GM04503 (cell line): ENCODE data around the gene BCHE.

Experiments
- DNase-seq: peaks from one replicate; pipeline ENCODE4 v3.0.0-alpha.2; 2012; ENCODE audit warnings: low read depth

The BCHE gene

DNA sequence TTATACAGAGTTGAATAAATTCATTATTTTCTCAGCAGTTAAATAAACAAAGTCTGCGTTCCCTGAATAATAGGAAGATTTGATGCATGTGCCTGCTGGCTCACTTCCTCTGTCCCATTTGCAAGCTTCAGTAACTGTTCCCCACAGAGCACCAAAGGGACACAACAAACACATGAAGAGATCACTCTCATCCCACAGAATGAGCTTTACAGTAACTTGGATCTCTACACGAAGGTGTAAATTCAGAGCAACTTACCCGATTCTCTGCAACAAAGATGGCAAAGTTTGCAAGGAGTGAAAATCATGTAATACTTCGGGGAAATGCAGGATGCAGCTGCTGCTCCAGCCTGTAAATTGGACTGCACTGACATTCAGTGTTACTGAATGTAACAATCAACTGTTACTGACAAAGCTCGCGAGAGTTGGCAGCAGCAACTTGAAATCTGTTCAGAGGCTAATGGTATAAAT, at the start of gene BCHE:
TSS of gene BCHE (minus strand) at position 366 of the 468 bp plus-strand sequence. CDS start 6,390 bp downstream, outside the sequence.
- no peak for DNase-seq

DNA sequence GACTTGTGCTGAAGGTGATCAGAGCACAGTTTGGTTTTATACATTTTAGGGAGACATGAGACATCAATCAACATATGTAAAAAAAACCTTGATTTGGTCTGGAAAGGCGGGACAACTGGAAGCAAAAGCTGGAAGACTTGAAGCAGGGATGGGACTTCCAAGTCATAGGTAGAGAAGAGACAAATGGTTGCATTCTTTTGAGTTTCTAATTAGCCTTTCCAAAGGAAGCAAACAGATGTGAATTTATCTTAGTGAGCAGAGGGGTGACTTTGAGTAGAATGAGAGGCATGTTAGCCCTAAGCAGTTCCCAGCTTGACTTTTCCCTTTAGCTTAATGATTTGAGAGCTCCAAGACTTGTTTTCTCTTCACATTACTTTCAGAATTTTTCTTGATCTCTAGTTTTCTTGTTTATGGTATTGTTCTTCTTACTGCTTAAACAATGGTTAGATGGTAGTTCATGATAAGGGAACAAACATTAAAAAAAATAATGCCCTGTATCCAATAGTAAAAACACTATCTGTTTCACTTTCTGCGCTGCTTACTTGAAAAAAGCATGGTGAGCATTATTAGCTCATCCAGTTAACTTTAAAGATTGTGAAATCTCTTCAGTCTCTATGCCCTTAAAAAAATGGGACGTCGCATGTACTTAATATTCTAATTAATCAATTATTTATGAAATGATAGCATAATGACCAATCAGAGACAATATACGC, 48.5 kb upstream of the BCHE start:
- DNase-seq = no peak

DNA sequence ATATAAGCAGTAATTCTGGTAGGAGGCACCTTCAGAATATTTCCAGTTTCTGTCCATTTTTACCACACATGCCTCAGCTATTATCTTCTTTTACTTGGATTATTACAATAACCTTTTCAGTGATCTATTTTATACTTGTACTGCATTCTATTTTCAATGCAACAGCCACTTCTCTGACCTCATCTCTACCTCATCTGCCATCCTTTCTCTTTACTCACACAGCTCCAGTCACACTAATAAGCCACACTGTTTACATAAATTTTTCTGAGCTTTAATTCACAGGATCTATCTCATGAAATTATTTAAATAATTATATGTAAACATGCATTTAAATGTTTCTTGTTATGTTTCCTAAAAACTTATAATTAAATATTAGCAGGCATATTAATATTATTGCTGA, 47.3 kb upstream of the BCHE start:
- no peak for DNase-seq

DNA sequence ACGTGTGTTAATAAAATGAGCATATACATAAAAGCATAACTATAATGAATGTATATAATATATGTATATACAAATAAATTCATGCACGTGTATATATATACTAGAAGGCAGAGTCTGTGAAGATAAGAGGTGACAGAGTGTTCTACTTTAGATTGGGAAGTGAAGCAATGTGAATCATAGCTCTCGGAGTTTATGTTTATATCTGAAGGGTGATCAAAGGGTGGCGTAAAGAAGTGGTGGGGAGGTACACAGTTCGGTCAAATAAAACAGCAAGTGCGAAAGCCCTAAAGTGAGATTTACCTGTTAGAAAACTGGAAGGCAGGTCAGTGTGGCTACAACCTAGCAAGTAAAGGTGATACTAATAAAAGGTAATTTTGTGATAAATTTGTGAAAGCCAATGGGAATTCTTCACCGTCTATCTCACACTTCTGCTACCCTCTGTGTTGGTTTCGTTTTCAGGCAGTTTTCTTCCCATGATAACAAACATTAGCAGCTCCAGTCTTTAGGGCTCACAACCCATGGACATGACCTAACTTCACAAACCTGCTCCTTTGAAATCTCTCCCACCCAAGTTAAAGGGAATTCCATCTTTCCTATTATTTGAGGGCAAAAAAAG, 46.7 kb upstream of the BCHE start:
- no peak for DNase-seq

DNA sequence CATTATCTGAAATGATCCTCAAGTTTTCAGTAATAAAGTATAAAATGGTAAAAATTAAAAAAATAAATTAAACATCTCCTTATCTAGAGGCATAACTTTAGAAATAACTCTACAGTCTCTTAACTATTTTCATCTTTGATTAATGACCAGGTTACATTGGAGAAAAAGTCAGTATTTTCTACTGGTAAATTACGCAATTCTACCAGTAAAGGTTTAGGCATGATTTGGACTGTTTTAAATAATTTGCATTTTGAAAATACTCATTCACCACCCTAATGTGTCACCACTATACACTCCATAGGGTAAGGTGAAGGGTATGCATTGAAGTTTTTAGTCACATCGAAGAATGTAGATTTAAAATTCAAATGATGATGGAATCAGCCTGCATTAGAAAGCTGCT, 45.9 kb upstream of the BCHE start:
- no peak for DNase-seq

DNA sequence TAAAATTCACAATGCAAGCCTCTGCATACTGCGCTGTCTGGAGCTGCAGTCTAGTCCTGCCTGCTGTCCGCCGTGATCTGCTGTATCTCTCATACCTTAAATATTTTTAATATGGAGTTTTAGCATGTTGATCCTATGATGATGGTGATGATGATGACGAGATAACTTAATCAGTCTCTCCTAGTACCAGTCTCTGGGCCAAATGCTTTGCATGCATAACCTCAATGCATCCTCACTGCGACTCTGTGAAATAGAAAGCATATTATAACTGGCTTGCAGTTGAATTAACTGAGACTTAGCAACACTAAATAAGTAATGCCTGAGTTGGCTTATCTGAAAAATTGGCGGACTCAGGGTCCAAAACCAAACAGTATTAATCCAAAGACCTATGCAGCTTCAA, 38.4 kb upstream of the BCHE start:
- no peak for DNase-seq

DNA sequence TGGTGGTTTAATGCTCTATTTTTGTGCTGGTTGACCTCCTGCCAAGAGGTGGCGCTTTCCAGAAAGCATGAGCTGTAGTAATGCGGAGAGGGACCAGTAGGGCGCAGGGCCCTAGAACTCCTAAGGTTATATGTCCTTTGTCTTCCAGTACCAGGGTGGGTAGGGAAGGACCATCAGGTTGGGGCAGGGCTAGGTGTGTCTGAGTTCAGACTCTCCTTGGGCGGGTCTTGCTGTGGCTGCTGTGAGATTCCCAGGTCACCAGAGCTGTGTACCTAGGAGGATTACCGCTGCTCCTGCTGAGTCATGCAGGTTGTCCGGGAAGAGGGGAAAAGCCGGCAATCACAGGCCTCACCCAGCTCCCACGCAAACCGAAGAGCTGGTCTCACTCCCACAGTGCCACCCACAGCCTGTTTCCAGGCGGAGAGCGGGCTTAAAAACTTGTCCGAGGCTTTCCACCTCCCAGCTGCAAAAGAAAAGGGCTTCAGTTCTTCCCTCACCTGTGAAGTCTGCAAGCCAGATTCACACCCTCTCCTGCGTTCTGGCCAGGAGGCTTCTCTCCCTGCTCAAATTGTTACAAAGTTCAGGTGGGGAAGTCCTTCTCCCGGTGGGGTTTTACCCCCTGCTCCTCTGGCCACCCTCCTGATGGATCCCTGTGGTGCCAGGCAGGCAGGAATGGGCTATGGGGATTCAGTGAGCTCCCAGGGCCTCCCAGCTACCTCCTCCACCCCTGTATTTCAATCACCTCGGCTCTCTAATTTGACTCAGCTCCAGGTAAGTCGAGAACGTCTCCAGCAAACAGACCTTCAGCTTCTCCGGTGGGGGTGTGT, 37.7 kb upstream of the BCHE start:
- no peak for DNase-seq

DNA sequence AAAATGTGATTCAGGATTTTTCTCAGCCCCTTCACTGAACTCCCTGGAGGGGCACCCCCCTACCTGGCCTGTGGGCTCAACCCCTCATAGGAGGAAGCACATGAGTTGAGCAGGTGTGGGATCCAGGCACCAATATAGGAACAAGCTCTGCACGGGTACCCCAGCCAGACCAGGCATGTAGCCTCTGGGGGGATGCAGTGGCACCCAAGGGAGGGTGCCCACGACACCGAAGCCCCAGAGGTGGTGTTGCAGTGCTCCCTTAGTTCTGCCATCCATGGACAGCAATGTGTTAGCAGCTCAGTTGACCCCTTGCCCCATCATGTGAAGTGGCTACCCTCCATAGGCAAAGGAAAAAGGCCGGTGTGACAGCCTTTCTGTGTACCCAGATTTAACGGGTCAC, 30.9 kb upstream of the BCHE start:
- no peak for DNase-seq

DNA sequence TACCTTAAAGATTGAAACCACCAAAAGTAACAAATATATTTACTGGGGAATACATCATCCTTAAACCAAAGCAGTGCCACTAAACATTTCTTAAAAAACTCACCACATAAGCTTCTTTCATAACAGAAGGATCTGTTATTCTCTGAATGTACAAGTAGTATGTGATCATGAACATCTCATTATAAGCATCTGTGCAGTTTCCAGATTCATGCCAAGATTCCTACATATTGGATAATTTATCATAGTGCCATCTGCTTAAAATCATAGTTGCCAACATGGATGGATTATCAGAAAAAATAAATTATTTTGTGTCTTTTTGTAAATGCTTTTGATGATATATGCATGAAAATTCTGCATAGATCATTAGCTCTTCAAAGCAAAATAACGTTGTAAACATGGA, 21.8 kb upstream of the BCHE start:
- no peak for DNase-seq

DNA sequence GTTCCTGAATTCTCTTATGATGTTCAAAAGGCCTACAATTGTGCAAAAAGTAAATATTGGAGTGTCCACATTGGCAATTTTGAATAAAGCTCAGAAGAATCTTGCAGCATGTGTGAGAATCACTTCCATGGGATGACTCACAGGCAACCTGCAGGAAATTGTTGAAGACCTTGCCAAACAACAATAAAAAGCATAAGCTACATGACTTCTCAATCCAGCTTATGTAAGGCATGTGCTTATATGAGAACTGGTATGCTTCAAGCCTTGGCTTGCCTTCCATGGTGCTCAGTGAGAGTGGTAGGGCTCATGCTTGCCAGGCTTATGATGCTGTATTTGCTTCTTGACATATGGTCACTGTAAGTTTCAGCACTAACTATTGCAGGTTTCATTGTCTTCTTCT, 18.4 kb upstream of the BCHE start:
- DNase-seq = no peak

DNA sequence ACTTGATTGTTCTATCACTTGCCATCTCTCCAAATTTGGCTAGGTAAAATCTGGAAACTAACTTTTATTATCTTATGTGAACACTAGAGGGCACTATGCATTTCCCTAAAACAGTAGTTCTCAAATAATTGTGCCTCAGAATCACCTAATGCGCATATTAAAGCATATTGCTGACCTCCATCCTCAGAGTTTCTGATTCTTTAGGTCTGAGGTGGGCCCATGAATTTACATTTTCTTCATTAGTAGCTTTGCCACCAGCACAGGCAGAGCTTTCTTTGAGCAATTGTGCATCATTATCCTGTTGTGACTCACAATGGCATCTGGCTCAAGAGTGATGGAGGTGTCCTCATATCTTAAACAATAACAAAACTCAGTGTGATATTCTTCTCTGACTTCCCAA, 17.5 kb upstream of the BCHE start:
- DNase-seq = no peak

DNA sequence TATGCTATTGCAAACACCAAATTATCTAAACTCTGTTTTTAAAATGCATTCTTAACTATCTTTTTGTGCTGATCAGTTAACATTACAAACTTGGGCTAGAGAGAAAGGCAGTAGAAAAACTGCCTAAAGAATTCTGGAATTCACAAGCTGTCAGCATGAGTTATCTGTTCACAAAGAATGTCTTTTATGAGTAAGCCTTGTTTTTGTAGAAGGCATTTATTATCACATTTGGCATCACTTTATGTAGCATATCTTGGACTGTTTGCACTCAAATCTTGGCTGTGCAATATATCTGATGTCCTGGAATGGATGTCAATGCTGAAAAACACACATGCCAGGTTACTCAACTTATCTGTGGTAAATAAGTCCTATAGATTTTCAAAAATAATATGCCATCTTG, 15.5 kb upstream of the BCHE start:
- DNase-seq = no peak

DNA sequence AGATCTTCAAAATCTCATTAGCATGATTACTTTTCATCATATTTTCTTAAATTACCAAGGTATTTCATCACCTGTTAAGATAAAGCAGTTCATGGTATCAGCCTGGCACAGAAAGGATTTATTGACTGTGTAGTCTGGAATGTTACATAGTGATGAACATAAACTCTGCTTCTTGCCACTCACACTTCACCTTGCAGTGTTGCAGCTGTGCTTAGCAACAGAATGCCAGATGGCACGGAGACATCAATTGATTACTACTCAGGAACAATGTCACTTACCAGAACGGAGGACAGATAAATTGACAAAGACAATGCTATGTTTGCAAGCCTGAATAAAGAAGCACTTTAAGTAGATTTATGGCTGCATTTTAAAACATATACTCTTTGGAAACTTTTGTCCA, 15.0 kb upstream of the BCHE start:
- no peak for DNase-seq

DNA sequence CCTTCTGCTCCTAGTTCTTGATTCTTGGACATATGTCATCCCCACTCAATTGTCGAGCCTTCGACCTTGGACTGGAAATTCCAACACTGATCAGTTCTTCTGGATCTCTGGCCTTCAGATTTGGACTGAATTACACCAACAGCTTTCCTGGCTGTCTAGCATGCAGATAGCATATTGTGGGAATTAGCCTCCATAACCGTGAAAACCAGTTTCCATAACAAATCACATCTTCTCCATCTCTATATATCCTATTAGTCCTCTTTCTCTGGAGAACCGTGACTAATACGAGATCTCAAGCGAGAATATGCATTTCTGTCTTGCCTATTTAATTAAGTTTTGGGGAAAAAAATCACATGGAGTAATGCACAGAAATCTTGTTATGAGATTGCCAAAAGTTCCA, 8.8 kb upstream of the BCHE start:
- DNase-seq = no peak

DNA sequence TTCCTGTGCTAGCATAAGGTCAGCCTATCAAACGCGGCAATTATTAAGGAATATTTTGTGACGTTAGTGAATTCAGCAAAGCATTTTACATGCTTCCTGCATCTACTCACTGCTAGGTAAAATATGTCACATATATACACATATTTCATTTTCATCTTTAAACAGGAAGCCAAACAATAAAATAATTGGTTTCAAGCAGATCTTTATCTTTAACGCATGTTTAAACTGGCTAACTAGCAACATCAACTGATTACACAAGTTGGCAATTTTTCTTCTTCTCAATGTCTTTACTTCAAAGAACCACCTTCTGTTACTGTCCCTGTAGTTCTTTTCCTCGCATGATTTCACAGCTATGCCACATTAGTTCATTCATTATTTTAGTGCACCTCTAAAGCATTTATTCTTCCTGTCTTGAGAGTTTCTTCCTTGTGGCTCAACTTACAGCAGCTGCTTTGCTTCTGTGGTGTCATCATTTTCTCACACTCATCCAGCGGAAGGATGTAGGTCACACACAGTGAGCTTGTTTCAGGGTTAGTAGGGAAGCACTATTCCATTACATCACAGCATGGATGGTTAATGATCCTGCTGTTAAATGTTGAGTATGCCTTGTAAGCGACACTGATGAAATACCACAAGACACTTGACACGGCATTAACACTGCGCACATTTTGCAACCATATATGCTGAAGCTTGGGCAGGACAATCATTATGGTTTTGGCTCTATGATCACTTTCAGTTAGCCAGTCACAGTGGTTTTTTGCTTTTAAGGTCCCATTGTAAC, 2.3 kb upstream of the BCHE start:
- no peak for DNase-seq

DNA sequence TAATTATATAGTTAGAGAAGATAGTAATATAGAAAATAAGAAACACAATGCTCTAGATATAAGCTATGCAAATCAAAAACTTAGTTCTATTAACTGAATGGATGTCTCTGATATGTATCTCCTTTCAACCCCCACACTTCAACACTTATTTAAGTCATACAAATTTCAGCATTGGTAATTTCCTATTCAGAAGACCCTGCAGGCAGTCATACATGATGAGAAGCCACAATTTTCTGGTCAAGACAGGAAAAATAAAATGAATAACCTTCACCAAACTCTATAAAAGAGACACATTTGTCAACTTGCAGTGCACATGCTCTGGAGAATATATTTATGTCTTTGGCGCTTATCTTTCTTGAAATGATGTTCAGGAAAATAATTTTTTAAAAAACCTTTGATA, 578 bp upstream of the BCHE start:
- DNase-seq = no peak

DNA sequence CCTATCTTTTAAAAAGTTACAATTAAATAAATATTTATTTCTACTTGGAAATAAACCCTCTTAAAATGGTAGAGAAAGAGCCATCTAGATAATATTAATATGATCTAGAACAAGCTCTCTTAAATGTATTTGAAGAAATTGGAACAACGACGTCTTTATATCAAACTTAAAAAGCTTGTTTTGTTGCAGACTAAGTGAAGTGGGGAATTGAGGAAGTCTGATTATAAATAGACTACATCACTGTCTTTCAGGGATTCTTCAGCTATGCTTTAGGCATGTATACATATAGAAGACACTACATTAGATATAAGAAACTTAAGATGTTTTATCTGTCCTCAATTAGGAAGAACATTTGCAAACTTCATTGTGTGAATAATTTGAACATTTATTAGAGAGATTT, 1.8 kb downstream of the BCHE start:
- no peak for DNase-seq

DNA sequence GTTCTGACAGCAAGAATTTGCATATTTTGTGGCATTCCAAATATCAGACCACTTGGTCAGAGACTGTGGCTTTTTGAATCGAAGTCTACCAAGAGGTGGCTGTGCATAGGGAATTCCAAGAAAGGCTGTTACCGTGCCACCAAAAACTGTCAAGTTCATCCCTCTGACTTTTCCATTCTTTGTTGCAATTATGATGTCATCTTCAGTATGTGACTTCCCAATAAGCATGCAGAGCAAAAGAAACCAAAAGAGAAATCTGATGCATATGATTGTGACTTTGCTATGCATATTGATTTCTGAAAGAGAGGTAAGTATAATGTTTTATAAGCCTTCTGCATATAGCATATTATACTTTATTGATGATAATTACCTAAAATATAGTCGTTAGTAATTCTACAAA, 6.5 kb downstream of the BCHE start:
- DNase-seq = no peak

DNA sequence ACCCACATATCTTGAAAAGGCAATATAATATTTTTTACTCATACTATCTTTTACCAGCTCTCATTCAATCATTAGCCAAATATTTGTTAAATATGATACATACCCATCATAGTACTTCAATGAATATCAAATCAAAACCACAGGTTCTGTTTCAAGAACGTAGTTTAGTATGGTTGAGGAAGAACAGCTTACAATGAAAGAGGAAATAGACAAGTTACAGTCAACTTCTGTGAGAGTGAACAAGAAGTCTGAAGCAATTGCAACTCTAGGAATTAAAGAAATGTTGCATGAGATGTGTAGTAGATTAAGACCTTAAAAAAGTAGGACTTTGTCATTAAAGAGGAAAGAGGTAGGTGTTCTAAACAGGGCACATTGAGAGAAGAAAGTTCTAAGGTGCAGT, 9.3 kb downstream of the BCHE start:
- DNase-seq = no peak

DNA sequence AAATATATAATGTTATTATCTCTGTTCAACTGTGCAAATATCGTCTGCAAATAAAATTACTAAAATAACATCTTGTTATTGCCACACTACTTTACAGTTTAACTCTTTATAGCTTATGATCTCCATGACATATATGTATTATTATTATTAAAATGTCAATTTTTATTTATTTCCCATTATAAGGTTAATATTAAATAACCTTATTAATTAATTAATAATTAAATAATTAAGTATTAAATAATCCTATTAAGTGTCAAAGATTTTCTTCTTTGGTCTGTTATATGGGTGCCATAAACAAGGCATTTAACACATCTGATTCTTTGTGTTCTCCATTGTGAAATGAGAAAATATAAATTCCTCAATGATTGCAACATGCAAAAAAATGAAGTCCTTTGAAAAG, 10.0 kb downstream of the BCHE start:
- no peak for DNase-seq

DNA sequence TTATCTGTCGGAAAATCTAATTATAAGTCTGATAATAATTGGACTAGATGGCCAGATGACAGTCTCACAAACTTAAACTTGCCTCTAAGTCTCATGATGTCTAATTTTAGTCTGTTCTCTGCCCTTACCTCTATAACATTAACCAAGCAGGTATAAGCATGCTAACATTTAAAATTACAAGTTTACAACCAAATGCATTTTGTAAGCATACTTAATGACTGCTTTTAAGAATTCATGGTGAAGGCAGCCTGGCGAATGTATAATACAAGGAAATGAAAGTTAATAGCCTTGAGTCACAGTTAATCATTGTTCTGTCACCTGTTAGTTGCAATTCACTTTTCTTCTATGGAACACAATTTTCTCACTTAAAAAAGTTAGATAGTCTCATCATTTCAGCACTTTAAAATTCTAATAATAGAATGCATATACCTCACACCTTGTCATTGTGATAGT, 16.5 kb downstream of the BCHE start:
- DNase-seq = no peak

DNA sequence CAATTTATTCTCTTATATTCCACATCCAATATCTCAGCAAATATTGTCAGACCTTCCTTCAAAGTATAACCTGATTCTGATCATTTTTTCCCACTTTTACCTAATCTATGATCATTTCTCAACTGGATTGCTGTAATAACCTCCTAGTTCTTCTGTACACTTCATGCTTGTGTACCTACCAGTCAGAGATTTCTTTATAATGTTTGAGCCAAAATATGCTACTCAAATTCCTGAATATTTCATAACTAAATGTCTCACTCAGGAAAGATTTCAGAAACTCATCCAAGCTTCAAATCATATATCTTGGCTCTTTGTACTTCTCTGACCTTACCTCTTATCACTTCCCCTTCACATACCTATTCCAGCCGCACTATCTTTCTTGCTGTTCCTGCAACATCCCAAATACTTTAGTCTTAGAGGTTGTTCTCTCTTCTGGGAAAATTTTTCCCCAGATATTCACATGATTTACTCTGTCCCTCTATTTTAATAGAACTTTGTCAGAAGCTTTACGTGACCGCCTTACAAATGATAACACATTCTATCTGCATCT, 20.0 kb downstream of the BCHE start:
- no peak for DNase-seq
